GM18868 (cell line): ENCODE measurements around the gene C5orf58.

Experiments
- ATAC-seq: cut with Tn5 transposase; IDR thresholded peaks from one replicate; pipeline ENCODE4 v1.9.1; 2021; ENCODE audit warnings: mild to moderate bottlenecking, moderate library complexity; ENCODE audit not compliant: unreplicated experiment

C5orf58 gene, protein sequence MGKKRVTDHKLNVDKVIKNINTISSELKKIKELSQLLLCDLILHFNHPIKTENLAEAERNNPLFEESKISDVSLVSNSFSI

DNA sequence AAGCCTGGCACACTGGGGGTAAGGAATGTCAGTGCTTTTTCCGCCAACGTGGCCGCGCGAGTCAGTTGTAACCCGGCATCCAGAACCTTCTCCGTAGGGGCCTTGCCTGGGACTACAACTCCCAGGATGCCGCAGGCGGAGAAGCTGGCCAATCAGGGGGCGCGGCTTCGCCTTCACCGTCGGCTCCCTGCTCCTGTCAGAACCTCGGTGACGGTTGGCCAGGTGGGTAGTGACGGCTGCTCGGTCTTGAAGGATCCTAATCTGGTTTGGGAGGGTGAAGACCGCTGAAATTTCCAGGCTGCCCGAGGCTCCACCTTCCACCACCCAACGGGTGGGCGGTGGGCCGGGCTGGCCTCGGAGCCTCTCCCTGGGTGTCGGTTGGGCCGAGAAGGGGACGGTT is at the start of gene C5orf58:
Gene C5orf58, plus strand, starts transcription at position 200 of the 400 bp plus-strand sequence. CDS start 1,992 bp downstream, outside the sequence.
- ATAC-seq = no peak

DNA sequence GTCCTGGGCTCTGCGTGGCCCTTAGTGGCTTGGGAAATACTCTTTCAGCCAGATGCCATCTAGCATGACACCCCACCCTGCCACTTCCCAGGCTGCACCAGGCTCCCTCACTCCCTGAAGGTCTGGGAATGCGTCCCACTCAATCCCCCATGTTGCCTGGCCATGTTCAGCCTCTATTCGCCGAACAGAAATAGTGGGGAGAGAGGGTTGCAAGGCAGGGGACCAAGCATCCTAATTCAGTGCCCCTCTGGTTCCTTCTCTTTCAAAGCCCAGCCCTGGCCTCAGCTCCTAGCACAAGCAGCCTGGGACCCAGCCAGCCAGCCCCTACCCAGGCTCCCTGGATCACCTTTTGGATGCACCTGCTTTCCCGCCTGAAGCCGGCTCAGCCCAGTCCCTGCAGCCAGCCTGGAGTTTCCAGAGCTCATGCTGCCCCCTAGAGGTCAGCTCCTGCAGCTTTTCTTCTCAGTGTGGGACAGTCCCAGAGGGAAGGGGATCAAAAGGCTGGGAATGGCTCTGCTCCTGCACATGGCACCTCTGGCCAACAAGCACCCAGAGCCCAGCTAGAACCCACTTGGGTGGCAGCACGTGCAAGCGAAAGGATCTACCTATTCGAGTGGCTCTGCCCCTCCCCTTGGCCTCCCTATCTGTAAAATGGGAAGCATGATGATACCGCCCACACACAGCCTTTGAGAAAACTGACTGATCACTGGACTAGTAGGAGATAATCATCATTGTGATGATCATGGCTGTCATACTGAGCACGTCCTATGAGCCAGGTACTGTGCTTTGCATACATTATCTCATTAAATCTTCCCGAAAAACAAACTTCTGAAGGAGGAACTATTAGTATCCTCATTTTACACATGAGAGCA is 48.7 kb upstream of the C5orf58 start:
- peak; percentile 84 for ATAC-seq

DNA sequence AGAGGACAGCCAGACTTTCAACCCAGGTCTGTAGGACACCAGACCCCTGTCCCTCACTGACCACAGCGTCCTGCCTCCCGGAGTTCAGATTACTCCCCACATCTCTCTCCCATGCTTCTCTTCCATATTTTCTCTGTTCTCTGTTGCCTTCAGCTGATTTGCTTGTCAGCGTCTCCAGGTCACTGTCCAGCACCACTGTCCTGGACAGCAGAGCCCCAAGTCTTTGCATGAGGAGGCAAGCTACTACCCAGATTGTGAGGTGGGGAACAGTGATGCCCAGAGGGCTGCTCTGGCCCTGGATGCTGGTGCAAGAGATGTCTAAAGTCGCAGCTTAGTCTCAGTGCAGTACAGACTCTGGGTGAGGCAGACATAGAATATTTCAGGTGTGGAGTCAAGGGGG is 48.0 kb upstream of the C5orf58 start:
- no peak for ATAC-seq

DNA sequence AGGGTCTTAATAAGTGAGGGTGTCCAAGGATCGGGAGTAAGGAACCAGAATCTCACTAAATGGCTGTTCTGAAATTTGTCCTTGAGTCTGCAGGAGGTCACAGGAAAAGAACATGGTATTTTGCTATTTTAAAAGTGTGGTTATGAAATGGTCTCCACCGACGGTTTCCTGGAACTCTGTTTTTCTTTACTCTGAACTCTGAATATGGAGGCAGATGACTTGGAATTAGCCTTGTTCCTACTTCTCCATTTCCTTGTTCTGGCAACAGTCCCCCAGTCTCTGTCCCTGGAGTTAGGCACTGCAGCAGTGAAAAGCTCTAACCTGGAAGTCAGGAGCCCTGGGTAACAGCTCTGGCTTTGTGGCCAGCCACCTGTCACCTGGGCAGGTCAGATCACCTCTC is 46.6 kb upstream of the C5orf58 start:
- no peak for ATAC-seq

DNA sequence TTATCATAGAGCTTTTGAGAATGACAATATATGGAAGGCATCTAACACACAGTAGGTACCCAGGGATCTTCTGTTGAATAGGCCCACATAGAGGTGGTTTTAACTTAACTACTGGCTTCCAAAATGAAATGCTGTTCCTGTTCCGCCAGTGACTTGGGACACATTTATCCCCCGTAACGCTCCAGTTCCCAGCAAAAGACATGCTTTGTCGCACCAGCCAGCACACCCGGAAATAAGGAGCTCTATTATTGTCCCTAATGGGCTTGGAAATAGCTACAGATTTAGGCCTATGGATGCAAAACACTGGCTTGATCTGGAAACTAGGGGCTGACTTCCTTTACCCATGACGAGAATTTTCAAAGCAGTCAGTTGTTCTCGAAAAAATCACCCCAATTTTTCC is 45.9 kb upstream of the C5orf58 start:
- no peak for ATAC-seq

DNA sequence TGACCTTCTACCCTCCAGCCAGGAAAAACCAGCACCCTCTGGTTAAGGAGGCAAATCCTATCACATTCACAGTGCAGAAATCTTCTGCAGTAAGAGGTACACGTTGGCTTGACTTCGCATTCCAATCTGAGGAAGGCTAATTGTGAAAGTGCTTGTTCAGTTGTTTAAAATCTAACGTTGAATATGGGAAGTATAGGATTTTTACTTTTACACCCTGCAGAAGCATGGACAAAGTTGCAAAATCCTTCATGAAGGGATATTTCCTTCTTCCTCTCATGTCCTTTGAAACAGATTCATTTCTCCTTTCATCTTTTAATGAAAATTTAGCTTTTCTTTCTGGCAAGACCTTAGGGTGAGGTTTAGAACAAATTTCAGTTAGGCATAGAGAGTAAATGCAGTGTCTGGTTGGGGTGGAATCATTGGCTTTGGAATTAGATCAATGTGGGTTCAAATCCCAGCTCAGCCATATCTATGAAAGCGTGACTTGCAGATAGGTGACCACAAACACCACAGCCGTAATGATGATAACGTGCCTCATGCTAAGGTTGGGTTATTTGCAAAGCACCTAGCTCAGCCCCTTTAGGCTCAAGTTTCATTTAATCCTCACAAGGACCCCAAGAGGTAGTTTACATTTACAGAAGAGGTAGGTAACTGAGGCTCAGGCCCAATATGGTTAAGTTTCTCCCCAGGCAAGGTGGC is 42.2 kb upstream of the C5orf58 start:
- no peak for ATAC-seq

DNA sequence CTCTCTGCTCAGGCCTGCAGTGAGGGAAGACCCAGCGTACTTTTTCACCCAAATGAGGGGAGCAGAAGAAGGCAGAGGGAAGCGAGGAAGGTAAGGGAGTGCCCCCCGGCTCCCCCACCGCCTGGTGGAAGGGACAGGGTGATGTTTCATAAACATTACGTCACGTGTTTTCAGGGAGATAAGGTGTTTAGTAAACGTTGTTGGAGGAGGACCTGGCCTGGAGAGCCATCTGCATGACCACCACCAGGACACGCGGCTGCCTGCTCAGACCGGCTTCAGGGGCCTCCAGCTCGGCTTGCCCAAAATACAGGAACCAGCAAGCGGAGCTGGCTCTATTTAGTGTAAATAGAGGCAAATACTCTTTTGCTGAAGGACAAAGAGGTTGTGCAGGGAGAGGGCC is 40.0 kb upstream of the C5orf58 start:
- ATAC-seq = no peak

DNA sequence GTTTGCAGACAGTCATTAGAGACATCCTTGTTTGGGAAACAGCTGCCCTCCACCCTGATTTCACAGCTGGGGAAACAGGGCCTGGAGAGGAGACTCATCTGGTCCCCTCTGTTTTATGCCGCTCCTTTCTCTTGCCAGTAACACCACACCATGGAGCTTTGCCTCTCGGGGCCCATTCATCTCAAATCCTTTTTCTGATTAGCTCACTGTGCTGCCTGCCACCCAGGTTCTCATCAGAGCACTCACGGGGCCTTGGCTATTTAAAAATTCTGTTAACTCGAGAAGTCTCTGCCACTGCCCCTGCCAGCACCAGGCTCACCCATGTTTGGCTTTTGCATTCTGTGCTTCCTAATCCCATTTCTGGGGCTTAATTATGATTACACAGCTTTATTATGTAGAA is 36.8 kb upstream of the C5orf58 start:
- ATAC-seq = no peak

DNA sequence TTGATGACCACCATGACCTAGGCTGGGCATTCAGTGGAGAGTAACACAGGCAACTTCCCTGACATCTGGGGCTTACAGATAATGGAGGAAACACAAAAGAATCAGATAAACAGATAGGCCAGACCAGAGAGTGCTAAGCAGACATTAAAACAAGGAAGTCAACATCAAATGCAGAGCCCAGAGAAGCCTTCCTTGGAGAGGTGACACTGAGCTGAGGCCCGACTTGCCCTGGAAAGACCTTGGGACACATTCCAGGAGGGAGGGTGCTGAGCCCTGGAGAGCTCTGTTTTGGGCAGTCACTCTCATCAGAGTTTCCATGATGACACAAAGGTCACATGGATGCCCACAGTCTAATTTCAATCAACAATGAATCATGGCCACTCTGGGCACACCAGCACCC is 31.9 kb upstream of the C5orf58 start:
- ATAC-seq = no peak

DNA sequence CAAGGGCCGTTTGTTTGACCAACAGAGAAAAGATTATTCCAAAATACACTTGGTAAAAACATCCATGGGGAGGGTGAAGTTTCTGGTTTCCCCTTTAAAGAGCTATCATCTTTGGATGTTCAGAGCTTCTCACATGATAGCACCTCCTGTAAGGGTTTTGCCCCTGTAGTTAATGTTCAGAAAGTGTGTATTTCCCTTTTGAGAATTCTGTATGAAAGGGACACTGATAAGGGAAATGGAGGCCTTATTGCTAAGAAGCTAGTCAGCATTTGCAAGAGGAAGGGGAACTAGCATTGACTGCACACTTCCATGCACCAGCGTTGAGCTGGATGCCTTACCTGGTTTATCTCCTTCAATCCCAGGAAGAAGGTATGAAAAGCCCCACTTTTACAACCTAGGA is 31.5 kb upstream of the C5orf58 start:
- no peak for ATAC-seq

DNA sequence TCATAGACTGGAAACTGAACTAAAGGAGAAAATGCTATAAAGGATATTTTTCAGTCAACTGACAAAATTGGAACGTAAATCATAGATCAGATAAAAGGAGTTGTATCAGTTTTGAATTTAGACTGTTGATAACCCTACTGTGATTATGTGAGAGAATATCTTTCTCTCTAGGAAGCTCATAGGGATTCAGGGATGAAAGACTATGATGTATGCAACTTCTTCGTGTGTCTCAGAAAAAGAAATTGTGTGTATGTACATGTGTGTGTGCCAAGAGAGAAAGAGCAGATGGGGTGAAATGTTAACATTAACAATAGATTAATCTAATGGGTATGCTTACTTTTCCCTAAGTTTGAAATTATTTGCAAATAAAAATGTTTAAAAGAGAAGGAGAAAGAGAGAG is 30.7 kb upstream of the C5orf58 start:
- no peak for ATAC-seq

DNA sequence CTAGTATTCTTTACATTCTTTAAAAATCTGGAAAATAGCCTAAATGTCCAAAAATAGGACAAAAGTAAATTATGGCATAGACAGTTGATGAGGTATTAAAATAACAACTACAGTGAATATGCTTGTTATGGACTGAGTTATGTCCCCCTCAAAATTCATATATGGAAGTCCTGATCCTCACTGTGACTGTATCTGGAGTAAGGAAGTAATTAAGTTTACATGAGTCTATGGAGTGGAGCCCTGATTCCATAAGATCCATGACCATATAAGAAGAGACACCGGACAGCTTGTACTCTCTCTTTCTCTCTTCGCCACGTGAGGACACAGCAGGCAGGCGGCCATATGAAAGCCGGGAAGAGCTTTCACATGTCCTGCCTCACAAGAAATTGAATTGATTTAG is 28.6 kb upstream of the C5orf58 start:
- ATAC-seq = no peak

DNA sequence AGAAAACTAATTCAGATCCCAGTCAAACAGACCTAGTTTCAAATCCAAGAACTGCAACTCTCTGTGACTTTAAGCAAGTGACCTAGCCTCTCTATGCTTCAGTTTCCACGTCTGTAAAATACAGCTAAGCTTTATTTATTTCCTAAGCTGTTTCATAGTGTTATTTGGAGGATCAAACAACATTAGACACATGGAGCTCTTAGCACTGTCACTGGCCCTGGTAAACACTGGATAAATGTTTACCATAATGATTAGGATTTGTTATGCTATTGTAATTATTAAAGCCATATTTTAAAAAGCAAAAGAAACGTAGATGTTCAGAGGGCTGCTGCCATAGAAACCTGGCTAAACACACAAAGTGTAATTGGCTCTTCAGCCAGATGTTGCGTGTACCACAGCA is 26.6 kb upstream of the C5orf58 start:
- no peak for ATAC-seq

DNA sequence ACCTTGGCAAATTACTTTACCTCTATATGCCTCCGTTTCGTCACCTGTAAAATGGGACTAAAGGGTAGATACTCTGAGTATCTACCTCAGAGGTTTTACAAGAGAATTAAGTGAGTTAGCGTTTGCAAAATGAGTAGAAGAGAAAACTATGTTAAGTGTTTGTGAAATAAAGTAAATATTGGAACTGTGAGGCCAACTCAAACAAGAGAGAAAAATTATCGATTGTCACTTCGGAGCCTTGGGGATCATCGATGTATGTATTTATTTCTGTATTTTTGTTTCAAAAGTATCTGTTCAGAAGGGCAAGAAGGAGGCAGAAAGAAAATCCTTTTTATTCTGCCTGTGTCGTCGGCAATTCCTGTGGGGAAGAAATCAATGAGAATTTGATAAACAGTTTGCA is 25.8 kb upstream of the C5orf58 start:
- ATAC-seq = no peak

DNA sequence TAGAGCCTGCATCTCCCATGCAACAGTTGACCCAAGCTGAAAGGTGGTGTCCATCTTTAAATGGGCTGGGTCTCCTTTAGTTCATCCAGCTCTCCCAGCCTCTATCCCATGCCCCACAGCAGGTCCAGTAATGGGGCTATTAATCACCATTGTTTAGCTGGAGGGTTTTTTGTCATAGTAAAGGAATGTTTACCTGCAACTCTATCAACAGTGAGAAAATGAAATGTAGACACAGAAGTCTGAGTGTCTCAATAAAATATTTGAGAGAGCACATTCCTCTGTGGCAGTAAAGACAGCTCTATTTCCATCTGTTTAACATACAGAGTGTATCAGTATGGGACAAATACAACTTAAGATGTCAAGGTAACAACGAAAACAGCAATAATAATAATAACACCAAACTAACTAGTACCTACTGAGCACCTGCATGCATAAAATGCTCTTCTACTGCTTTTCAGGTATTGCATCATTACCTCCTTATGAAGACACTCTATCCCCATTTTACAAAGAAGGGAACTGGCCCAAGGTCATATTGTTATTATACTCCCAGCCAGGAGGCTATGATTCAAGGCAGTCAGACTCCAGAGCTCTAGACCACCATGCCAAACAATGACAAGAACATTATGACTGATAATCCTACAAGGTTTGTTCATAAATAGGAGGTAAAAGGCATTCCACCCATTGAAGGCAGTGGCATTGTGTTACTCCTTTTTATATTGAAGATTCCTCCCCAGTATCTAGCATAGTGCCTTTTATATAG is 21.0 kb upstream of the C5orf58 start:
- no peak for ATAC-seq

DNA sequence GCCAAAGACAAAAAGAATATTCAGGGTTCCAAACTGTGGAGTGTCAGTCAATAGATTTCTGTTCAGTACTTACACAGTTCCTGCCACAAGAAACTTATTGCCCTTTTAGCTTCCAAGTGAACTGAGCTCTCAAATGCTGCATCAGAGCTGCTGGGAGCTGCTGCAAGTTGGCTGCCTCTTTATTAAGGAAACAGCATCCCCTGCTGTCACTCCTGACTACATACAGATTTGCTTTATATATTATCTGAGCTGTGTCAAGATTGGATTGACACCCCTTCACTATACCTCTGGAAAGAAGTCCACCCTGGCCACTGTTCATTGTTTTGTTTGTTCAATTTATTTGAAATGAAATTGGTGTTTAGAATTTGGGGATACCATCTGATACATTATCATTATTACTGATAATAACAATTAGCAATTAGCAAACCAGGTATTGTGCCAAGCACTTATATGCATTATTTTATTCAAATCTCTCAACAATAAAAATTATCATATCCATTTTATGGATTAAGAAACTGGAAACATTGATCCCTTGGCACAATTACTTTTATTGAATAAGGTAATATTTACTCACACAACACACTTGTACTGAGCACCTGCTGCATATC is 16.4 kb upstream of the C5orf58 start:
- no peak for ATAC-seq

DNA sequence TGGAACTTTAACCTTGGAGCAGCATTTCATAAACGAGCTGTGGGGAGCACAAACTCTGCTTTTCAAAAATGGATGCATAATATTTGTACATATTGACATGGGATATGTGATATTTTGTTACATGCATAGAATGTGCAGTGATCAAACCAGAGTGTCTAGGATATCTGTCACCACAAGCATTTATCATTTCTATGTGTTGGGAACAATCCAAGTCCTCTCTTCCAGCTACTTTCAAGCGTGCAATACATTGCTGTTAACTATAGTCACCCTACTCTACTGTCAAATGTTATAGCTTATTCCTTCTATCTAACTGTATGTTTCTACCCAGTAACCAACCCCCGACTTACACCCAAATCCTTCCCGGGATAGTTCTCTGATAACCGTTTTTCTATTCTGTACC is 15.0 kb upstream of the C5orf58 start:
- no peak for ATAC-seq

DNA sequence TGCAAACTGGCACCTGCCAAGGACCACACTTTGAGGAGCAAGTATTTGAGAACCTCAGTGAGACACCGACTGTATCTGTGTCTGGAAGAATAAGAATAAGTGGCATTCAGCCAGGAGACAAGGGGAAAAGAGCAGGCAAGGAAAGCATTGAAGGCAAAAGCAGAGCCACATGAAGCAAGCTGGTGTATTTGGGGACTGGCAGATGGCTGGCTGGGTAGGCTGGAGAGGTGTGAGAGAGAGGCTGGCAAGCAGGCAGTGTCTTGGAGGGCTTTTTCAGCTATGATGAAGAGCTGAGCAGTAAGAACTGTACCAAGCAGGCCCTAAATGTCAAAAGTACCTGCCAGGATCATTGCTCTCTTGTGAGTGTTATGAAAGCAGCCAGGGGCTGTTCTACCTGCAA is 14.1 kb upstream of the C5orf58 start:
- ATAC-seq = no peak

DNA sequence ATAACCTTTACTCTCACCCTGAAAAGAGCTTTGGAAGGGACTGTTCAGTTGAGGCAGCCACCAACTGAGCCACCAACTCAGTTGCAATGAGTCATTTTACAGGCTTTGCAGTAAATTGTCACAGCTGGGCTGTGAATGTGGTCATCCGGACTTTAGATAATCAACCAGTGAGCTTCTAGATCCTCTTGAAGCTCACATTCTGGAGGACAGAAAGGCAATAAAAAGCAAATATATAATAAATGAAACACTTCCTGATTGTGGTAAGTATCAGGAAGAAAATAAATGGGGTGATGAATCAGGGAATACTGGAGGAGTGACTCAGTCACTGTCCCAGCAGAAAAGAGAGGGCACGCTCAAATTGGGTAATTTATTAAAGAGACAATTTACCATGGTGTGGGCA is 13.2 kb upstream of the C5orf58 start:
- ATAC-seq = no peak

DNA sequence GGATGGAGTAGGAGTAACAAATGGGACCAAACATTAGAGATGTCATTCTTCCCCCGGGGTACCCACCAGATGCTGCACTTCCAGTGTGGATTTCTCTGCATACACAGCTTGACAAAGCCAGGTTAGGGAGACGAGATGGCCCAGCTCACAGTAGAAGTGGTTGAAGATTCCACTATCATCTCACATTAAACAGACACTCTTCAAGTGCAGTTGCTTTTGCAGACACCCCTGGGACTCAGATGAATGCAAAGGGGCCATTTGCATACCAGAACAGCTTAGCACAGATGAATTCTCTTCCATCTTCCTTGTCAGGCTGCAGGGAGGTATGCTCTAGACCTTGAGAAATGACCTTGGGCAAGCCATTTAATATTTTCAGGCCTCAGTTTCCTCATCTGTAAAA is 12.6 kb upstream of the C5orf58 start:
- ATAC-seq = no peak

DNA sequence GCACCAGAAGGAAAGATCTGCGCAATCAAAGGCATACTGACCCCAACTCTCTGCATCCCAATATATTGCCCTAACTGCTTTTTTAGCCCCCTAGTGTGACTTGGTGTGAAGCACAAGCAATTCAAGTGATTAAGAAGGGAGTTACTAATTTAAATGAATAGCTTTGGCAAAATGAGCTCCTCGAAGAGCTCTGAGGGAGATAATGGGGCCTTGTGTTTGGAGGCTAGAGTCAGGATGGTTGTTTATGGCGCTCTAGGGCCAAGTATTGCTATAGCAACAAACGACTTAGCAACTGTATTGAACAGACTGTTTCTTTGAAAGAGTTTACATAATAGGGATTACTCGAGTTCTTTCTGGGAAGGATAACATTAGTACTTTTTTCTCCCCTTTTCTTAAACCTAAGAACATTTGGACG is 11.5 kb upstream of the C5orf58 start:
- ATAC-seq = no peak
